Mammary epithelial cell (primary cell): ENCODE results near the gene ATXN1.

Source experiments
- CTCF ChIP-seq, 2 donors: IDR thresholded peaks in 1 of 2; conservative IDR thresholded peaks in 1 of 2; 2 replicates each; pipeline ENCODE4 v1.5.1; 2011 to 2012; ENCODE audit warnings: inconsistent platforms in 2 of 2, low read length in 2 of 2, mild to moderate bottlenecking in 2 of 2, control low read depth in 1 of 2, low read depth in 1 of 2; ENCODE audit not compliant: insufficient read depth in 1 of 2; ENCODE audit errors: extremely low read depth in 1 of 2
- EZH2 ChIP-seq: IDR thresholded peaks from 2 replicates; pipeline ENCODE4 v1.6.1; 2012; ENCODE audit warnings: low read length, inconsistent platforms, borderline replicate concordance

GRCh38 chr6:16319813-16320532 is 441.3 kb downstream of the ATXN1 start:
- TF ChIP-seq CTCF (conservative IDR thresholded peaks at IDR 0.05 in 1 of 2, IDR thresholded peaks at IDR 0.05 in 1 of 2; ENCODE audit: extremely low read depth in 1 of 2, insufficient read depth in 1 of 2, low read depth in 1 of 2, low read length in 2 of 2) (no peak), EZH2 (no peak)
